22Rv1 (cell line): Measurements from ENCODE around the gene ANKRD33B.

Experiments
- CTCF ChIP-seq: fragments of 450-650 bp; IDR thresholded peaks from 2 replicates; pipeline ENCODE4 v1.5.1; 2017; ENCODE audit warnings: mild to moderate bottlenecking
- ZFX ChIP-seq: fragments of 450-650 bp; IDR thresholded peaks from 2 replicates; pipeline ENCODE4 v1.6.1; 2017; ENCODE audit warnings: antibody characterized with exemption, borderline replicate concordance

- TF ChIP-seq CTCF = no peak
- no peak for TF ChIP-seq ZFX
Measured at GRCh38 chr5:10542055-10542550, 21.8 kb upstream of the ANKRD33B start.
